GM23338 (cell line): Measurements from ENCODE around the gene FAF1. TPM values are rescaled to one million over a fixed set of nuclear protein-coding genes. Genes with fewer than 3 reads are reported as not detected.

Experiments used
- ATAC-seq: fragments of 200-7000 bp; cut with Tn5 transposase; 3 replicates; pipeline ENCODE4 v1.9.1; 2020
- DNase-seq: peaks from one replicate; pipeline ENCODE4 v3.0.0-alpha.2; 2015; ENCODE audit warnings: low spot score
- H2AFZ ChIP-seq: fragments of 200-600 bp; sonication (generic); 2 replicates; pipeline ENCODE4 v1.8.0; 2016; ENCODE audit warnings: antibody characterized with exemption, mild to moderate bottlenecking, moderate library complexity
- H3F3A ChIP-seq: fragments of 200-600 bp; sonication (generic); replicated peaks from 2 replicates; pipeline ENCODE4 v1.8.0; 2017; ENCODE audit warnings: antibody characterized with exemption, mixed run types, low read depth
- H3K27ac ChIP-seq: fragments of 200-600 bp; sonication (generic); 2 replicates; pipeline ENCODE4 v1.6.1; 2016; ENCODE audit warnings: low read depth
- H3K27me3 ChIP-seq: fragments of 200-600 bp; sonication (generic); 2 replicates; pipeline ENCODE4 v1.8.0; 2016; ENCODE audit warnings: mild to moderate bottlenecking, mixed run types, moderate library complexity; ENCODE audit not compliant: insufficient read depth
- H3K36me3 ChIP-seq: fragments of 200-600 bp; sonication (generic); 2 replicates; pipeline ENCODE4 v1.8.0; 2016; ENCODE audit warnings: mild to moderate bottlenecking; ENCODE audit not compliant: insufficient read depth
- H3K4me1 ChIP-seq: fragments of 200-600 bp; sonication (generic); 2 replicates; pipeline ENCODE4 v1.8.0; 2016; ENCODE audit warnings: mild to moderate bottlenecking, moderate library complexity; ENCODE audit not compliant: insufficient read depth
- H3K4me2 ChIP-seq: fragments of 200-600 bp; sonication (generic); 2 replicates; pipeline ENCODE4 v1.7.1; 2017; ENCODE audit warnings: mixed run types
- H3K4me3 ChIP-seq: fragments of 200-600 bp; sonication (generic); 2 replicates; pipeline ENCODE4 v1.6.1; 2016; ENCODE audit warnings: mixed run types
- H3K79me2 ChIP-seq: fragments of 200-600 bp; sonication (generic); replicated peaks from 2 replicates; pipeline ENCODE4 v1.8.0; 2017; ENCODE audit warnings: mild to moderate bottlenecking; ENCODE audit not compliant: insufficient read depth
- H3K9me2 ChIP-seq: fragments of 200-600 bp; sonication (generic); 2 replicates; pipeline ENCODE4 v1.8.0; 2017; ENCODE audit not compliant: insufficient read depth
- H4K20me1 ChIP-seq: fragments of 200-600 bp; sonication (generic); replicated peaks from 2 replicates; pipeline ENCODE4 v1.8.0; 2017; ENCODE audit warnings: mild to moderate bottlenecking; ENCODE audit not compliant: insufficient read depth
- H3K27ac Mint-ChIP-seq: 2 replicates; pipeline ENCODE4 v1.8.0; 2020; ENCODE audit warnings: inconsistent platforms, mild to moderate bottlenecking, moderate library complexity, mixed read lengths
- H3K27me3 Mint-ChIP-seq: 3 replicates; pipeline ENCODE4 v1.8.0; 2022; ENCODE audit warnings: low read depth, mild to moderate bottlenecking, moderate library complexity, mixed read lengths, inconsistent platforms; ENCODE audit not compliant: insufficient read depth, poor library complexity
- H3K36me3 Mint-ChIP-seq: 3 replicates; pipeline ENCODE4 v1.8.0; 2021; ENCODE audit warnings: low read depth, mild to moderate bottlenecking, inconsistent platforms, moderate library complexity, mixed read lengths
- H3K4me1 Mint-ChIP-seq: 3 replicates; pipeline ENCODE4 v1.8.0; 2020; ENCODE audit warnings: mild to moderate bottlenecking, inconsistent platforms, mixed read lengths
- H3K4me3 Mint-ChIP-seq: 3 replicates; pipeline ENCODE4 v1.8.0; 2021; ENCODE audit warnings: moderate library complexity, mild to moderate bottlenecking, inconsistent platforms, mixed read lengths
- H3K9me3 Mint-ChIP-seq: 3 replicates; pipeline ENCODE4 v1.8.0; 2020; ENCODE audit warnings: moderate library complexity, mild to moderate bottlenecking, inconsistent platforms, mixed read lengths
- CREB1 ChIP-seq: fragments of 250-450 bp; sonication (Bioruptor Pico); IDR thresholded peaks from 2 replicates; pipeline ENCODE4 v1.5.0; 2020; ENCODE audit warnings: low read depth, mild to moderate bottlenecking, moderate library complexity
- CTCF ChIP-seq, 2 experiments: fragments of 200-600 bp in 1 of 2; sonication (generic) in 1 of 2; conservative IDR thresholded peaks; 2 replicates each; pipeline versions ENCODE4 v1.5.1 to v1.6.1; 2016 to 2017; ENCODE audit warnings: antibody characterized with exemption in 2 of 2, low read depth in 2 of 2, mild to moderate bottlenecking in 2 of 2, moderate library complexity in 1 of 2
- ETS1 ChIP-seq: IDR thresholded peaks from 2 replicates; pipeline ENCODE4 v1.6.1; 2016; ENCODE audit warnings: antibody characterized with exemption
- EZH2 ChIP-seq: fragments of 200-600 bp; sonication (generic); IDR thresholded peaks from one replicate; pipeline ENCODE4 v1.8.0; 2017; ENCODE audit warnings: antibody characterized with exemption, mild to moderate bottlenecking, low read depth; ENCODE audit not compliant: unreplicated experiment
- JUNB ChIP-seq: IDR thresholded peaks from one replicate; pipeline ENCODE4 v1.6.1; 2016; ENCODE audit warnings: antibody characterized with exemption; ENCODE audit not compliant: unreplicated experiment
- NANOG ChIP-seq: IDR thresholded peaks from 2 replicates; pipeline ENCODE4 v1.6.1; 2016; ENCODE audit warnings: antibody characterized with exemption, borderline replicate concordance
- POLR2AphosphoS5 ChIP-seq: IDR thresholded peaks from 2 replicates; pipeline ENCODE4 v1.6.1; 2016; ENCODE audit warnings: antibody characterized with exemption, low read depth
- ZNF114 ChIP-seq: fragments of 250-450 bp; sonication (Bioruptor Pico); IDR thresholded peaks from 2 replicates; pipeline ENCODE4 v1.5.0; 2020; ENCODE audit warnings: mild to moderate bottlenecking, moderate library complexity
- ZNF331 ChIP-seq: fragments of 250-450 bp; sonication (Bioruptor Pico); IDR thresholded peaks from 2 replicates; pipeline ENCODE4 v1.5.0; 2020; ENCODE audit warnings: low read depth, mild to moderate bottlenecking, moderate library complexity
- ZNF462 ChIP-seq: fragments of 250-450 bp; sonication (Bioruptor Pico); IDR thresholded peaks from 2 replicates; pipeline ENCODE4 v1.5.0; 2020; ENCODE audit warnings: mild to moderate bottlenecking, moderate library complexity
- polyA plus RNA-seq: library from polyadenylated mRNA; unstranded; fragments of >200 nt; fragmentation: Nextera tagmentation; extraction: Ambion mirVana; gene quantifications from 2 replicates; pipeline ENCODE4 v1.2.1, GENCODE V29; 2016
- total RNA-seq: library from RNA; depleted of rRNA; stranded (reverse); fragments of >200 nt; shearing (Covaris generic); gene quantifications from 2 replicates; pipeline ENCODE4 v1.2.3, GENCODE V29; 2014
- TF ChIP-seq, protein P1 (sequence below): IDR thresholded peaks from one replicate; pipeline ENCODE4 v1.6.1; 2018; ENCODE audit warnings: antibody characterized with exemption; ENCODE audit not compliant: unreplicated experiment

FAF1 gene
- total and polyA plus RNA-seq, 2 experiments from 2014 or later: 24.1 to 53.2 TPM

- no peak for DNase-seq
- H3K79me2 ChIP-seq: no peaks in the 10 kb centered on the region
- no peak overlapping the region for H3K27ac Mint-ChIP-seq
- H4K20me1 ChIP-seq: no peaks in the 10 kb centered on the region
- TF ChIP-seq CTCF (conservative IDR thresholded peaks at IDR 0.05; ENCODE audit: low read depth in 2 of 2) (no peak), ETS1 (no peak), ZNF114 (CRISPR knock-in tag) (no peak), ZNF462 (CRISPR knock-in tag) (no peak), CREB1 (no peak), JUNB (no peak), EZH2 (no peak), ZNF331 (CRISPR knock-in tag) (no peak), POLR2AphosphoS5 (no peak), NANOG (no peak)
- TF ChIP-seq, protein P1, sequence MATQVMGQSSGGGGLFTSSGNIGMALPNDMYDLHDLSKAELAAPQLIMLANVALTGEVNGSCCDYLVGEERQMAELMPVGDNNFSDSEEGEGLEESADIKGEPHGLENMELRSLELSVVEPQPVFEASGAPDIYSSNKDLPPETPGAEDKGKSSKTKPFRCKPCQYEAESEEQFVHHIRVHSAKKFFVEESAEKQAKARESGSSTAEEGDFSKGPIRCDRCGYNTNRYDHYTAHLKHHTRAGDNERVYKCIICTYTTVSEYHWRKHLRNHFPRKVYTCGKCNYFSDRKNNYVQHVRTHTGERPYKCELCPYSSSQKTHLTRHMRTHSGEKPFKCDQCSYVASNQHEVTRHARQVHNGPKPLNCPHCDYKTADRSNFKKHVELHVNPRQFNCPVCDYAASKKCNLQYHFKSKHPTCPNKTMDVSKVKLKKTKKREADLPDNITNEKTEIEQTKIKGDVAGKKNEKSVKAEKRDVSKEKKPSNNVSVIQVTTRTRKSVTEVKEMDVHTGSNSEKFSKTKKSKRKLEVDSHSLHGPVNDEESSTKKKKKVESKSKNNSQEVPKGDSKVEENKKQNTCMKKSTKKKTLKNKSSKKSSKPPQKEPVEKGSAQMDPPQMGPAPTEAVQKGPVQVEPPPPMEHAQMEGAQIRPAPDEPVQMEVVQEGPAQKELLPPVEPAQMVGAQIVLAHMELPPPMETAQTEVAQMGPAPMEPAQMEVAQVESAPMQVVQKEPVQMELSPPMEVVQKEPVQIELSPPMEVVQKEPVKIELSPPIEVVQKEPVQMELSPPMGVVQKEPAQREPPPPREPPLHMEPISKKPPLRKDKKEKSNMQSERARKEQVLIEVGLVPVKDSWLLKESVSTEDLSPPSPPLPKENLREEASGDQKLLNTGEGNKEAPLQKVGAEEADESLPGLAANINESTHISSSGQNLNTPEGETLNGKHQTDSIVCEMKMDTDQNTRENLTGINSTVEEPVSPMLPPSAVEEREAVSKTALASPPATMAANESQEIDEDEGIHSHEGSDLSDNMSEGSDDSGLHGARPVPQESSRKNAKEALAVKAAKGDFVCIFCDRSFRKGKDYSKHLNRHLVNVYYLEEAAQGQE: no peak
- H3K4me3 Mint-ChIP-seq: no peak overlapping the region
- H3K9me2 ChIP-seq: no peaks in the 10 kb centered on the region
- no peak overlapping the region for H3K4me2 ChIP-seq
- no peak overlapping the region for H2AFZ ChIP-seq
- no peaks in the 10 kb centered on the region for H3K27me3 ChIP-seq
- H3K4me1 Mint-ChIP-seq: no peaks in the 10 kb centered on the region
- H3K27ac ChIP-seq: no peak overlapping the region
- no peak for ATAC-seq
- H3K9me3 Mint-ChIP-seq: no peaks in the 10 kb centered on the region
- no peaks in the 10 kb centered on the region for H3K4me1 ChIP-seq
- H3K36me3 ChIP-seq: no peaks in the 10 kb centered on the region
- no peaks in the 10 kb centered on the region for H3K27me3 Mint-ChIP-seq
- H3K36me3 Mint-ChIP-seq: no peaks in the 10 kb centered on the region; the same call in 2 of the 3 replicates
- H3F3A ChIP-seq: no peaks in the 10 kb centered on the region
- no peak overlapping the region for H3K4me3 ChIP-seq
Measured at GRCh38 chr1:50490640-50491039, 469.4 kb downstream of the FAF1 start.
